LNCaP clone FGC (cell line): ENCODE measurements around the gene ACOT8.
A peak's percentile ranks its signal among the peaks of the same experiment; 100 is the strongest.
"Not testable (repeated sequence)": the region's sequence is repeated elsewhere in the genome, so short reads cannot be mapped to it uniquely, and the experiment has no call there.

Experiments
- DNase-seq: peaks from one replicate; pipeline ENCODE4 v3.0.0-alpha.2; 2011; ENCODE audit warnings: low read depth
- H3K4me3 ChIP-seq: 2 replicates; pipeline ENCODE4 v1.5.1; 2011; ENCODE audit warnings: mild to moderate bottlenecking, low read depth, low read length, control low read depth
- CTCF ChIP-seq: IDR thresholded peaks from 2 replicates; pipeline ENCODE4 v1.5.1; 2012; ENCODE audit warnings: mild to moderate bottlenecking; ENCODE audit not compliant: control insufficient read depth, insufficient read depth; ENCODE audit errors: extremely low read depth

Gene ACOT8

GRCh38 chr20:45810191-45810970 is 46.8 kb downstream of the ACOT8 start:
- DNase-seq, result no peak
- TF ChIP-seq CTCF, result no peak
- no peak overlapping the region for H3K4me3 ChIP-seq

- H3K4me3 ChIP-seq, result no peak overlapping the region
- DNase-seq, result no peak
- TF ChIP-seq CTCF, result no peak
Observed at GRCh38 chr20:45801851-45802250, 55.3 kb downstream of the ACOT8 start.

- peak; percentile 61 for TF ChIP-seq CTCF
- no peak for DNase-seq
Observed at GRCh38 chr20:45798935-45799642, 58.1 kb downstream of the ACOT8 start.

GRCh38 chr20:45797955-45798354 is 59.2 kb downstream of the ACOT8 start:
- not testable (repeated sequence) for DNase-seq, H3K4me3 ChIP-seq

More at GRCh38 chr20:45798935-45799642, 58.1 kb downstream of the ACOT8 start:
- H3K4me3 ChIP-seq, result no peak overlapping the region

- DNase-seq, H3K4me3 ChIP-seq: not testable (repeated sequence)
Observed at GRCh38 chr20:45797510-45797909, 59.7 kb downstream of the ACOT8 start.

- H3K4me3 ChIP-seq, result no peak overlapping the region
- no peak for DNase-seq
- no peak for TF ChIP-seq CTCF
Observed at GRCh38 chr20:45796337-45797065, 60.7 kb downstream of the ACOT8 start.

- DNase-seq, result no peak
- H3K4me3 ChIP-seq, result peak overlapping the region; percentile 98
- TF ChIP-seq CTCF, result no peak
Observed at GRCh38 chr20:45792317-45793118, 64.7 kb downstream of the ACOT8 start.
